HepG2 (cell line): ENCODE results near the gene GNB1. TPM values are rescaled to one million over a fixed set of nuclear protein-coding genes. Genes with fewer than 3 reads are reported as not detected.

Experiments used
- ATF2 ChIP-seq: sonication (generic); formaldehyde crosslinking; IDR thresholded peaks from 2 replicates; pipeline ENCODE4 v1.4.0; 2020; ENCODE audit warnings: missing genetic modification reagents
- ATF5 ChIP-seq: sonication (generic); formaldehyde crosslinking; IDR thresholded peaks from 2 replicates; pipeline ENCODE4 v1.4.0; 2020; ENCODE audit warnings: mild to moderate bottlenecking, low read depth, missing genetic modification reagents
- DMAP1 ChIP-seq: IDR thresholded peaks from 2 replicates; pipeline ENCODE4 v1.6.1; 2016
- FOXJ3 ChIP-seq: sonication (generic); formaldehyde crosslinking; IDR thresholded peaks from 2 replicates; pipeline ENCODE4 v1.4.0; 2020; ENCODE audit warnings: missing genetic modification reagents, mild to moderate bottlenecking, borderline replicate concordance
- FOXP1 ChIP-seq, 2 experiments: fragments of 450-650 bp in 1 of 2; IDR thresholded peaks; 2 replicates each; pipeline ENCODE4 v1.6.1; 2017 to 2018; ENCODE audit warnings: antibody characterized with exemption in 1 of 2
- HBP1 ChIP-seq: IDR thresholded peaks from 2 replicates; pipeline ENCODE4 v1.6.1; 2016; ENCODE audit warnings: low read depth, control low read depth
- KDM6A ChIP-seq: IDR thresholded peaks from 2 replicates; pipeline ENCODE4 v1.6.1; 2016; ENCODE audit warnings: low read depth
- KMT2B ChIP-seq: IDR thresholded peaks from 2 replicates; pipeline ENCODE4 v1.6.1; 2016; ENCODE audit warnings: missing genetic modification reagents, missing compliant biosample characterization
- MAX ChIP-seq: IDR thresholded peaks from 2 replicates; pipeline ENCODE4 v1.6.1; 2012; ENCODE audit warnings: inconsistent platforms
- RAD51 ChIP-seq: fragments of 450-650 bp; IDR thresholded peaks from 2 replicates; pipeline ENCODE4 v1.6.1; 2016; ENCODE audit warnings: borderline replicate concordance
- RXRA ChIP-seq: sonication (generic); formaldehyde crosslinking; IDR thresholded peaks from 2 replicates; pipeline ENCODE4 v1.5.1; 2020; ENCODE audit warnings: missing genetic modification reagents
- SOX13 ChIP-seq, 3 experiments: fragments of 450-650 bp in 1 of 3; sonication (generic) in 1 of 3; formaldehyde crosslinking in 1 of 3; IDR thresholded peaks in 2 of 3; conservative IDR thresholded peaks in 1 of 3; 2 replicates each; pipeline versions ENCODE4 v1.5.0 to v1.6.1; 2016 to 2020; ENCODE audit warnings: antibody characterized with exemption in 1 of 3, mild to moderate bottlenecking in 1 of 3, missing compliant biosample characterization in 1 of 3, missing genetic modification reagents in 1 of 3, moderate library complexity in 1 of 3
- TEF ChIP-seq: sonication (generic); formaldehyde crosslinking; IDR thresholded peaks from 2 replicates; pipeline ENCODE4 v1.5.0; 2020; ENCODE audit warnings: missing genetic modification reagents
- XRCC5 ChIP-seq: fragments of 200-400 bp; formaldehyde crosslinking; optimal IDR thresholded peaks from 2 replicates; pipeline ENCODE3; 2017; ENCODE audit warnings: mild to moderate bottlenecking, low read length
- ZBTB26 ChIP-seq: IDR thresholded peaks from 2 replicates; pipeline ENCODE4 v1.6.1; 2016; ENCODE audit warnings: missing compliant biosample characterization, missing genetic modification reagents, borderline replicate concordance
- ZGPAT ChIP-seq: IDR thresholded peaks from 2 replicates; pipeline ENCODE4 v1.6.1; 2016; ENCODE audit warnings: mild to moderate bottlenecking
- ZNF234 ChIP-seq: sonication (generic); formaldehyde crosslinking; conservative IDR thresholded peaks from 2 replicates; pipeline ENCODE4 v1.5.1; 2020; ENCODE audit warnings: mild to moderate bottlenecking, missing genetic modification reagents
- ZNF343 ChIP-seq: sonication (generic); formaldehyde crosslinking; IDR thresholded peaks from 2 replicates; pipeline ENCODE4 v1.4.0; 2020; ENCODE audit warnings: mild to moderate bottlenecking, missing genetic modification reagents
- ZNF367 ChIP-seq: sonication (generic); formaldehyde crosslinking; IDR thresholded peaks from 2 replicates; pipeline ENCODE4 v1.4.0; 2020; ENCODE audit warnings: missing genetic modification reagents, borderline replicate concordance
- ZNF816 ChIP-seq: sonication (generic); formaldehyde crosslinking; IDR thresholded peaks from 2 replicates; pipeline ENCODE4 v1.8.0; 2022; ENCODE audit warnings: missing genetic modification reagents, mild to moderate bottlenecking, borderline replicate concordance
- polyA plus RNA-seq, 8 experiments: library from polyadenylated mRNA; depleted of rRNA in 3 of 8; stranded (reverse) in 7 of 8; unstranded in 1 of 8; fragments of >200 nt; fragmentation: Illumina TruSeq in 4 of 8; extraction: Trizol in 4 of 8; gene quantifications; 2 replicates each; pipeline versions ENCODE4 v1.2.1 to v1.2.3, GENCODE V29; 2011 to 2016; ENCODE audit warnings: low read depth in 4 of 8, missing spikeins in 1 of 8, mixed read lengths in 1 of 8; ENCODE audit not compliant: insufficient read depth in 1 of 8
- total RNA-seq, 5 experiments: library from RNA; depleted of rRNA; stranded (reverse); fragments of >200 nt; fragmentation: Illumina TruSeq; extraction: Trizol; gene quantifications; 2 replicates each; pipeline ENCODE4 v1.2.3, GENCODE V29; 2016; ENCODE audit warnings: low read depth in 1 of 5

Gene GNB1
- total and polyA plus RNA-seq, 2 of the 13 experiments (the other 11 are each of a cell fraction or from before 2014, with no cell fraction given): 66.2 to 327 TPM

- TF ChIP-seq ATF5: 0 out of 2 replicates have a peak, but pooled peaks have one; percentile 73
- peak; percentile 68 for TF ChIP-seq KMT2B (CRISPR knock-in tag)
- peak; percentile 74 for TF ChIP-seq MAX
- no peak for TF ChIP-seq KDM6A (CRISPR knock-in tag)
- TF ChIP-seq HBP1 (CRISPR knock-in tag): 0 out of 2 replicates have a peak, but pooled peaks have one; percentile 4
- peak; percentile 51; the same call in 1 of the 2 replicates for TF ChIP-seq RXRA (CRISPR knock-in tag)
- TF ChIP-seq ZBTB26 (CRISPR knock-in tag): 0 out of 2 replicates have a peak, but pooled peaks have one; percentile 21
- TF ChIP-seq RAD51: no peak
- peak; percentile 79; the same call in 1 of the 2 replicates for TF ChIP-seq ZGPAT (CRISPR knock-in tag)
- TF ChIP-seq TEF (CRISPR knock-in tag): no peak
- peak; percentile 39; the same call in 1 of the 2 replicates for TF ChIP-seq ATF2 (CRISPR knock-in tag)
- no peak for TF ChIP-seq FOXP1 (IDR thresholded peaks at IDR 0.05)
- TF ChIP-seq FOXP1 (CRISPR knock-in tag; IDR thresholded peaks at IDR 0.05): no peak
- no peak for TF ChIP-seq SOX13 (IDR thresholded peaks at IDR 0.05)
- TF ChIP-seq SOX13 (CRISPR knock-in tag; conservative IDR thresholded peaks at IDR 0.05 in 1 of 2, IDR thresholded peaks at IDR 0.05 in 1 of 2): peak in 1 of 2 experiments; percentile 11; a peak in 2 of 4 replicates
- no peak for TF ChIP-seq ZNF367
- no peak for TF ChIP-seq ZNF343 (CRISPR knock-in tag)
- no peak for TF ChIP-seq ZNF234 (CRISPR knock-in tag)
- peak; percentile 80 for TF ChIP-seq XRCC5
- peak; percentile 83; the same call in 1 of the 2 replicates for TF ChIP-seq DMAP1 (CRISPR knock-in tag)
- TF ChIP-seq ZNF816: 0 out of 2 replicates have a peak, but pooled peaks have one; percentile 31
- no peak for TF ChIP-seq FOXJ3 (CRISPR knock-in tag)
Measured at GRCh38 chr1:1778663-1779319, 112.1 kb downstream of the GNB1 start (continued).
